GM18526 (cell line): ENCODE measurements around the gene DMPK.

Experiments used
- POLR2A ChIP-seq: IDR thresholded peaks from 3 replicates; pipeline ENCODE4 v1.6.1; 2011; ENCODE audit not compliant: insufficient read length; ENCODE audit errors: extremely low read depth

Gene DMPK

DNA sequence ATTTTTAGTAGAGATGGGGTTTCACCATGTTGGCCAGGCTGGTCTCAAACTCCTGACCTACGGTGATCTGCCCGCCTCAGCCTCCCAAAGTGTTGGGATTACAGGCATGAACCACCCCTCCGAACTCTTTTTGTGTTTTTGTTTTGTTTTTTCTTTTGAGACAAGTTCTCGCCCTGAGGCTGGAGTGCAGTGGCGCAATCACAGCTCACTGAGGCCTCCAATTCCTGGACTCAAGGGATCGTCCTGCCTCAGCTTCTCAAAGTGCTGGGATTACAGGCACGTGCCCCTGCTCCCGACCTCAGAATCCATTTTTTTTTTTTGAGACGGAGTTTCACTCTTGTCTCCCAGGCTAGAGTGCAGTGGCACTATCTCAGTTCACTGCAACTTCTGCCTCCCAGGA is 24.6 kb downstream of the DMPK start:
- TF ChIP-seq POLR2A: no peak

DNA sequence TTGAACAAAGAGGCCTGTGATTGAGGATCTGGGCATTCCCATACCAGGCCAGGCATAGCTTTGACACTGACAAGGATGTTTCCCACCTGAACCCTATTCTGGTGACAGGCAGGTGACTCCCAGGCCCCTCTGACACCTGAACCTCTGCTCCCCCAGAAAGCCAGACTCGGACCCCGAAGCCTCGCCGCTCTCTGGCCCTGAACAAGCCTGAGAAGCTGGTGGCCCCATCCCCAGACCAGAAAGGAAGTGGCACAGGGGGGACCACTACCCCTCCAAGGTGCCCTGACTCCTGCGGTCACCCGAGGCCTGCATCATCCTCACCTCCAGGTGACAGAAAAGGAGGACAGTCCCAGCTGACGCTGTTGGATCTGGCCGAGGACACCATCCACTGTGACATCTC is 28.0 kb downstream of the DMPK start:
- TF ChIP-seq POLR2A: no peak

DNA sequence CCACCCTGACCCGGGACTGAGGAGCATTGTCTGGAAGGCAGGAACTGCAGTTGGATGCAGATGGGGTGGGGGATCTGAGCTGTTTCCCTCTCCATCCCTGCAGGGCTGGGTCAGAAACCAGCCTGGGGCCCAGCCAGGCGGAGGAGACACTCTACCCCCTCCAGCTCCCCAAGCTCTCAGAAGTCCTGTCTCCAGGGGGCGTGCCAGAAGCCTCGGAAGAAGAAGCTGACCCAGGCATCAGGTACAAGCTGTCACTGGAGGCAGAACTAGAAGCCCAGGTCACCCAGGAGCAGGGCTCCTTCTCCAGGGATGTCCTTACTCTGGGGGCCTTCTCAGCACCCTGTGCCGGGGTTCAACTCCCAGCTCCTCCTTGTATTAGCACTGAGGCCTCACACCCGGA is 28.7 kb downstream of the DMPK start:
- no peak for TF ChIP-seq POLR2A

DNA sequence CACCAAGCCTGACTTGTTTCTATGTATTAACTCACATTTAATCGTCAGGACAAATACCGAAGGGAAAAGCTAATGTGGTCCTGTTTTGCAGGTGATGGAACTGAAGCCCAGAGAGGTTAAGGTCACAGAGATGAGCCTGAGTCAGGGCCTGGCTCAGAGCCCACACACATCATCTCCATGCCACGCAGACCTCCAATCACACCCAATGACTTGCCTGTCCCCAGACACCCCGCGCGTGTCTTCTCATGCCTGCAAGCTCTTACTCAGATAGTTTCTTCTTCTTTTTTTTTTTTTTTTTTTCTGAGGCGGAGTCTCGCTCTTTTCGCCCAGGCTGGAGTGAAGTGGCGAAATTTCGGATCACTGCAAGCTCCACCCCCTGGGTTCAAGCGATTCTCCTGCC is 29.7 kb downstream of the DMPK start:
- TF ChIP-seq POLR2A: no peak

DNA sequence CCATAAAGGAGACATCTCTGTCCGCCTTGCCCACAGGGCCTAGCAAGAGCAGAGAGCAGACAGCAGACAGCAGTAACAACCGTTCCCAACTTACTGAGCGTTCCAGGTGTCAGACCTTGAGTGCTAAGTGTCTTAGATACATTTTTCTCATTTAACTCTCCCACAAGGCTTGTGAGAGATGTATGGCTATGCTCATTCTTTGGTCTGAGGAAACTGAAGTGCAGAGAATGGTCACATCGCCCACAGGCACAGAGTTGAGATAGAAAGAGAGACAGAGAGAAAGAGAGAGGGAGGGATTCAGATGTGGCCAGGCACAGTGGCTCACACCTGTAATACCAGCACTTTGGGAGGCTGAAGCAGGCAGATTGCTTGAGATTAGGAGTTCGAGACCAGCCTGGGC is 34.8 kb downstream of the DMPK start:
- no peak for TF ChIP-seq POLR2A

DNA sequence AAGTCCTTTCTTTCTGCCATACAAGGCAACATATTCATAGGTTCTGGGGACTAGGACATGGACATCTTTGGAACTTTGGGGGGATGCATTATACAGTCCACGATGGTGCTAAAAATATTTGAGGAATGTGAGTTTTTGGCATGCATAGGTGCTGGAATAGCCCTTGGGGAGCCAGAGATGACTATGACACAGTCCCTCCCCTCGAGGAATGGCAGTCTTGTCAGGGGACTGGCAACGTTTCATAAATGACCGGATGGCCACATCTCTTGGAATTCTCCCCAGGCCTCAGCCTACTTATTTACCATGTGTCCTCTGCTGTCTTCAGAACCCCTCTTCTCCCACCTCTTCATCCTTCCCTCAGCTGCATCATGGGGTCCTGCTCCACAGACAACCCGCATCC is 35.4 kb downstream of the DMPK start:
- no peak for TF ChIP-seq POLR2A

DNA sequence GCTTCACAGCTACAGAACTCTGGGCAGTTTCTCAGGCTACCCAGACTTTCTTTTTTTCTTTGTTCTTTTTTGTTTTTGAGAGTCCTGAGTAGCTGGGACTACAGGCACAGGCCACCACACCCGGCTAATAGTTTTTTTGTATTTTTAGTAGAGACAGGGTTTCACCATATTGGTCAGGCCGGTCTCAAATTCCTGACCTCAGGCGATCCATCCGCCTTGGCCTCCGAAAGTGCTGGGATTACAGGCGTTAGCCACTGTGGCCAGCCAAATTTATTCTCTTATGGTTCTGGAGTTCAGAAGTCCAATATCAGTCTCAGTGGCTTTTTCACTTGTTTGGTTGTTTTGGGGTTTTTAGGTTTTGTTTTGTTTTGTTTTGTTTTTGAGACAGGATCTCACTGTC is 36.7 kb downstream of the DMPK start:
- no peak for TF ChIP-seq POLR2A

DNA sequence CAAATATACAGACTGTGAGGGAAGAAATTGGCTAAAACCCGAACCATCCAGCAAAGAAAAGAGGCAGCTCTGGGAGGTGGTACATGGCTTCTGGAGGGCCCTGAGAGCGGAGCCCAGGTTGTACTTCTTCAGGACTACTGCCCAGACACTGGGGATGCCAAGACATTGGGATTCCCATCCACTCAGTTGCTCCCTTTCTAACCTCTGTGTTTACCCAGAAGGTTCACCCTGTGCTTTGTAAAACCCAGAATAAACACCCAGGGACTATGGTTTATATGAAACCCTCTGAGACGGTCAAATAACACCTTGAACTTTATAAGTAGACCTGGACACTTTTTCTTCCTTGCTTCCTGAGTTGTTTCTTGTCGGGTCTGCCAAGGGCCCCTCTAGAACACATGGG is 39.3 kb downstream of the DMPK start:
- no peak for TF ChIP-seq POLR2A

DNA sequence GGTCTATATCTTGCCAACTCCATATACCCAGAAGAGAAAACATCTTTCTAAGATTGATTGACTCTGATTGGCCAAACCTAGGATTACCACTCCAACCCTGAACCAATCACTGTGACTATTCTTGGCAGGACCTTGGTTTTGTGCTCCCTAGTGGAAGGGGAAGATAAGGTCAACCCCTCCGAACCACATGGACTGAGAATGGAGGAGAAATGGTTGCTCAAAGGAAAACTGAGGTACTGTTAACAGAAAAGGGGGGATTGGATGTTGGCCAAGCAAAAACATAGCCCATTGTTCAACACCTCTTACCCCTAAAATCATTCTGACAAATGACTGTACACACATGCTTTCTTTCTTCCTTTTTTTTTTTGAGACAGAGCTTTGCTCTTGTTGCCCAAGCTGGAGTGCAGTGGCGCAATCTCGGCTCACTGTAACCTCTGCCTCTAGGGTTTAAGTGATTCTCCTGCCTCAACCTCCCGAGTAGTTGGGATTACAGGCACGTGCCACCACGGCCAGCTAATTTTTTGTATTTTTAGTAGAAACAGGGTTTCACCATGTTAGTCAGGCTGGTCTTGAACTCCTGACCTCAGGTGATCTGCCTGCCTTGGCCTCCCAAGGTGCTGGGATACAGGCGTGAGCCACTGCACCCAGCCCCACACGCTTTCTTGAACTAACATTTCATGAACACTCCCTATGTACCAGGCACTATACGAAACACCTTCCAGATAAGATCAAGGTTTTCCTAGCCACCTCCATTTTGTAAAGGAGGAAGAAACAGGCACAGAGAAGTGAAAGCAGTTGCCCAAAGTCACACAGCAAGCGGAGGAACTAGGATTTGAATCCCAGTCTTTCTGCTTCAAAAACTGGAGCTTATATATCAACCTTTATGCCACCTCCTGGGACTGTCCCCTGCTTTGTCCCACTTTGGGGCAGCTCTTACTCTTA is 42.5 kb downstream of the DMPK start:
- no peak for TF ChIP-seq POLR2A

DNA sequence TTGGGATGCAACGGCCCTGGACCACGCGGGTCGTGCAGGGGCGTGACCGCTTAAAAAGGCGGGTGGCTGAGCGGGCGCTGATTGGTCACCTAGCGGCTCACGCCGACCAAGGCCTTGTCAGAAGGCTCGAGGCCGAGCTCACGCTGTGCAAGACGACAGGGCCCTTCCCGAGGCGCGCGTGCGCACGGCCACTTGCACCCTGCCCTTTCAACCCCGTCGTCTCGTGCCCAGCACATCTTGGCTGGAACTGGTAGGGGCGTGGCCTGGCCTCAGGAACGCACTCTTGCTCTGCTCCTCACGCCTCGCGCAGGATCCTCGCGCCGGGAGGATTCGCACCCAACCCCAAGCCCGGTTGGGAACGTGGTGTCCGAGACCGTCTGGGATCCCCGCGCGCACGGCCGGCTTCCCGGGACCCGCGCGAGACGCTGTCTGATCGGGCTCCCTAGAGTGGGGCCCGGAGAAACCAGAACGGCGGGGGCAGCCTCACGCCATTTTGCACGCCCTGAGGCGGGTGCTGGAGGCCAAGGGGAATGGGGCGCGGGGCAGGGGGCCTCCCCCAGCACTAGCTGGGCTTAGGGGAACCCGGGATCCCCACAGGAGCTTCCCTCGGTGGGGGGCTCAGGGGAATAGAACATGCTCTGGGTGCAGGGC is 49.0 kb downstream of the DMPK start, which contains the start of gene MEIOSIN:
Gene MEIOSIN (plus strand): TSS at position 280 of the 651 bp plus-strand sequence. CDS start 1,938 bp downstream, outside the sequence.
- TF ChIP-seq POLR2A: no peak

DNA sequence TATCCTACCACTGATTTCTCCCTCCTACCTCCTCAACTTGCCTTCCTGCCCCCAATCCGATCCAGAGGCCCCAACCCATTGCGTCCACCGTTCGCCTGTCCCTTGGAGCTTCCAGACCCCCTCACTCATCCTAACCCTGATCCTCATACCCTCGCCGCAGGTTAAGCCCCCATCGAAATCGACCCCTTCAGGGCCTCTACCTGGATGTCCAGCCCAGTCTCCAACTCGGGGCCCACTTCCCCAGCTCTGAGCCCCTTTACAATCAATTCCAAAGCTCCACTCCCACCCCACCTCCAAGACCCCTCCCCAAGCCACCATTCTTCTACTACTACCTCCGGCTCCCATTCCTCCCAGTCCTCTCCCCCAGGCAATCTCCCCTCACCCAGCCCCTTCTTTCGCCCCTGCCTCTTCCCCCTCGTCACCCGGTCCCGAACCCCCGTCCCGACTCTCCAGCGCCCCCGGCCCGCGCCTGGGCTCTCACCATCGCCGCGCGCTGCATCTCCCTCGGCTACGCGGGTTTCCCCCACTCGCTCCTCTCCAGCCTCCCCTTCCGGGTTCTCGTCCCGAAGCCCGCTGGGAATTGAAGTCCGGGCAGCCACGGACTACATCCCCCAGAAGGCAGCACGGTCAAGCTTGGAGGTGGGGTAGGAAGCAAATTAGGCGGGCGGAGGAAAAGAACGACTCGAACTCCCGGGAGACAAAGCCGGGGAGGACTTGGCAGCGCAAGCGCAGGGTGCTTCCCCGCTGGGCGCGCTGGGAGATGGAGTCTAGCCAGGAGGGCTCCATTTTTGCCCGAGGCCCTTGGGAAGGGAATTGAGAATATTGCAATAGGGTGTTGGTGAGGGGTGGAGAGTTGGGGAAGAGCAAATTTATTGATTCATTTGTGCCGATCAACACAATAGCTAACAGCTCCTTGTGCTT is 51.7 kb downstream of the DMPK start, which contains the start of gene FBXO46:
Gene FBXO46 (minus strand): TSS at position 529 of the 921 bp plus-strand sequence. CDS start 17,401 bp downstream, outside the sequence.
- TF ChIP-seq POLR2A: peak; percentile 79

DNA sequence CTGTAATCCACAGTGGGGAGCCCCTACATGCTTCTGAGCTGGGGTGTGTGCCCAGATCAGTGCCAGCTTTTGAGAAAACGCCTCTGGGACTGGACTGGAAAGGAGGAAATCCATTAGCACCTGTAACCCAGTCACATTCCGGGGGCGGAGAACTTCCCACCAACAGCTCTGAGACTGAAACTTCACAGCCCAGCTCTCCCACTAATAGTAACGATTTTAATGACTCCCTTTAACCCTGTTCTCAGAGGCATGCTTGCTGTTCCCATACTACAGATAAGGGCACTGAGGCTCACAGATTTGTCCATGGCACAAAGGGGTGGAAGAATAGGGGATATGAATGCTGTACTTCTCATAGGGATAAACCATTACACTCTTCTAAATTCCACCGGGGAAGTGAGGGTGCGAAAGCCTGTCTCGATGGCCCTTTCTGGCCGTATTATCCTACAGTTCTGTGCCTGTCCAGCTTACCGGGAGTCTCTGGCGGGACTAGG is 52.4 kb downstream of the DMPK start:
- TF ChIP-seq POLR2A: no peak
